Stomach (tissue), 9 donors: ENCODE measurements around the gene ATG14. TPM values are rescaled to one million over a fixed set of nuclear protein-coding genes. Genes with fewer than 3 reads are reported as not detected.
A peak's percentile ranks its signal among the peaks of the same experiment; 100 is the strongest.

ENCODE experiments used
- DNase-seq, 2 donors: peaks; one replicate each; pipeline versions ENCODE4 v3.0.0 to v3.0.0-alpha.2; 2013 to 2019
- H3K27ac ChIP-seq, 5 donors: fragments of 200-600 bp in 4 of 5; sonication (generic) in 4 of 5; one replicate each; pipeline ENCODE4 v1.5.1; 2013 to 2019; ENCODE audit warnings: mild to moderate bottlenecking in 1 of 5, moderate library complexity in 1 of 5
- H3K27me3 ChIP-seq, 3 donors: fragments of 200-600 bp; sonication (generic); one replicate each; pipeline ENCODE4 v1.5.1; 2017 to 2019; ENCODE audit warnings: mixed run types in 1 of 3
- H3K36me3 ChIP-seq, 4 donors: fragments of 200-600 bp; sonication (generic); 1 replicate in 3 of 4; 2 replicates in 1 of 4; pipeline ENCODE4 v1.5.1; 2016 to 2019
- H3K4me1 ChIP-seq, 4 donors: fragments of 200-600 bp; sonication (generic); one replicate each; pipeline ENCODE4 v1.5.1; 2016 to 2019
- H3K4me3 ChIP-seq, 4 donors: fragments of 200-600 bp; sonication (generic) in 3 of 4; one replicate each; pipeline ENCODE4 v1.5.1; 2016 to 2019; ENCODE audit warnings: mild to moderate bottlenecking in 1 of 4
- H3K9me3 ChIP-seq, 4 donors: fragments of 200-600 bp; sonication (generic); one replicate each; pipeline ENCODE4 v1.5.1; 2016 to 2019
- EP300 ChIP-seq: sonication (generic); formaldehyde crosslinking; IDR thresholded peaks from one replicate; pipeline ENCODE4 v1.6.1; 2017; ENCODE audit warnings: antibody characterized with exemption
- POLR2A ChIP-seq, 4 donors: fragments of 450-650 bp; IDR thresholded peaks; one replicate each; pipeline ENCODE4 v1.6.1; 2016; ENCODE audit warnings: antibody characterized with exemption in 4 of 4, control low read depth in 2 of 4, mild to moderate bottlenecking in 1 of 4, moderate library complexity in 1 of 4
- POLR2AphosphoS5 ChIP-seq, 3 donors: sonication (generic); formaldehyde crosslinking; IDR thresholded peaks; one replicate each; pipeline ENCODE4 v1.6.1; 2016; ENCODE audit warnings: antibody characterized with exemption in 3 of 3
- WGBS, 5 donors: extraction: QIAGEN DNeasy Blood & Tissue Kit in 3 of 5; methylation state at CpG; one replicate each; pipeline versions ENCODE4 v1.1.5 to v1.1.7; 2013 to 2018; 5-methylcytosine and 5-hydroxymethylcytosine counted together
- intact Hi-C: fragments of 100-400 bp; cut with DNase I; formaldehyde crosslinking; loops from one replicate; pipeline ENCODE4 v1.15.1; 2023; ENCODE audit warnings: low total_unique reads
- polyA plus RNA-seq, 3 donors: library from polyadenylated mRNA; stranded (reverse); fragments of 200-250 nt; gene quantifications; one replicate each; pipeline ENCODE4 v1.2.3, GENCODE V29; 2013
- total RNA-seq, 5 donors: library from RNA; depleted of rRNA; stranded (reverse); fragments of >200 nt; gene quantifications; one replicate each; pipeline versions ENCODE4 v1.1.0 to v1.2.3, GENCODE V29; 2014 to 2016
- TF ChIP-seq, protein P1 (sequence below), 7 experiments: fragments of 450-650 bp in 4 of 7; fragments of 200-600 bp in 3 of 7; sonication (generic) in 3 of 7; IDR thresholded peaks; one replicate each; pipeline ENCODE4 v1.5.1; 2016 to 2019; ENCODE audit warnings: antibody characterized with exemption in 7 of 7, control low read depth in 2 of 7, mild to moderate bottlenecking in 1 of 7
- donor health status: healthy with polysubstance abuse.
- donor health status: Bipolar disorder and iron deficiency.
- donor health status: healthy.

The ATG14 gene
- total and polyA plus RNA-seq, 8 donors, result 3.3 to 29.7 (median 5.8) TPM

GRCh38 chr14:55352201-55352600 lies 59.4 kb downstream of the ATG14 start:
- TF ChIP-seq POLR2A (IDR thresholded peaks at IDR 0.05) (no peak), EP300 (no peak), POLR2AphosphoS5 (IDR thresholded peaks at IDR 0.05) (no peak)
- TF ChIP-seq, protein P1, sequence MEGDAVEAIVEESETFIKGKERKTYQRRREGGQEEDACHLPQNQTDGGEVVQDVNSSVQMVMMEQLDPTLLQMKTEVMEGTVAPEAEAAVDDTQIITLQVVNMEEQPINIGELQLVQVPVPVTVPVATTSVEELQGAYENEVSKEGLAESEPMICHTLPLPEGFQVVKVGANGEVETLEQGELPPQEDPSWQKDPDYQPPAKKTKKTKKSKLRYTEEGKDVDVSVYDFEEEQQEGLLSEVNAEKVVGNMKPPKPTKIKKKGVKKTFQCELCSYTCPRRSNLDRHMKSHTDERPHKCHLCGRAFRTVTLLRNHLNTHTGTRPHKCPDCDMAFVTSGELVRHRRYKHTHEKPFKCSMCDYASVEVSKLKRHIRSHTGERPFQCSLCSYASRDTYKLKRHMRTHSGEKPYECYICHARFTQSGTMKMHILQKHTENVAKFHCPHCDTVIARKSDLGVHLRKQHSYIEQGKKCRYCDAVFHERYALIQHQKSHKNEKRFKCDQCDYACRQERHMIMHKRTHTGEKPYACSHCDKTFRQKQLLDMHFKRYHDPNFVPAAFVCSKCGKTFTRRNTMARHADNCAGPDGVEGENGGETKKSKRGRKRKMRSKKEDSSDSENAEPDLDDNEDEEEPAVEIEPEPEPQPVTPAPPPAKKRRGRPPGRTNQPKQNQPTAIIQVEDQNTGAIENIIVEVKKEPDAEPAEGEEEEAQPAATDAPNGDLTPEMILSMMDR (IDR thresholded peaks at IDR 0.05), result no peak
- H3K27ac ChIP-seq, result no peak overlapping the region
- peaks cover 9 to 32% (median 22%) of the 10 kb centered on the region in 4 donors for H3K4me1 ChIP-seq
- H3K9me3 ChIP-seq, result no peaks in the 10 kb centered on the region
- DNase-seq, result no peak
- no peaks in the 10 kb centered on the region for H3K27me3 ChIP-seq
- intact Hi-C loops, result loop anchor here (10.0 kb wide), 1 partner anchor 87 kb away; no protein-coding TSS in a partner anchor
- 87 to 95% (median 90%) methylated on average over 9 of the region's 9 CpGs for WGBS, 5 donors
- no peak overlapping the region for H3K4me3 ChIP-seq
- peaks cover 19 to 55% (median 48%) of the 10 kb centered on the region in 4 donors for H3K36me3 ChIP-seq

GRCh38 chr14:55351111-55351510 lies 60.5 kb downstream of the ATG14 start:
- Histone ChIP-seq H3K27ac (no peak overlapping the region), H3K4me1 (peaks cover 15 to 39% (median 24%) of the 10 kb centered on the region in 4 donors), H3K9me3 (no peaks in the 10 kb centered on the region), H3K27me3 (no peaks in the 10 kb centered on the region), H3K4me3 (no peak overlapping the region), H3K36me3 (peaks cover 19 to 53% (median 46%) of the 10 kb centered on the region in 4 donors)
- WGBS, 5 donors, result 91 to 92% (median 91%) methylated on average over 9 of the region's 9 CpGs
- DNase-seq, result no peak
- intact Hi-C loops, result loop anchor here (10.0 kb wide), 1 partner anchor 86 kb away; no protein-coding TSS in a partner anchor
- no peak for TF ChIP-seq POLR2AphosphoS5 (IDR thresholded peaks at IDR 0.05)
- TF ChIP-seq EP300, result no peak

DNA sequence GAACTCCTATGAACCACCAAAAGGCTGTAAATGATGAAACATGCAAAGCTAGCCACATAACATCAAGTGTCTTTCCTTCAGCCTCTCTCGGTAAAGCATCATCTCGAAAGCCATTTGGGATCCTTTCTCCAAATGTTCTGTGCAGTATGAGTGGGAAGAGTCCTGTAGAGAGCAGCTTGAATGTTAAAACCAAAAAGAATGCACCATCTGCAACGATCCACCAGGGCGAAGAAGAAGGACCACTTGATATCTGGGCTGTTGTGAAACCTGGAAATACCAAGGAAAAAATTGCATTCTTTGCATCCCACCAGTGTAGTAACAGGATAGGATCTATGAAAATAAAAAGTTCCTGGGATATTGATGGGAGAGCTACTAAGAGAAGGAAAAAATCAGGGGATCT lies 61.2 kb downstream of the ATG14 start:
- H3K4me1 ChIP-seq, result peaks cover 15 to 41% (median 30%) of the 10 kb centered on the region in 4 donors
- no peaks in the 10 kb centered on the region for H3K9me3 ChIP-seq
- H3K27ac ChIP-seq, result no peak overlapping the region
- intact Hi-C loops, result loop anchor here (10.0 kb wide), 1 partner anchor 86 kb away; no protein-coding TSS in a partner anchor
- no peaks in the 10 kb centered on the region for H3K27me3 ChIP-seq
- 93 to 98% (median 96%) methylated on average over 4 of the region's 4 CpGs for WGBS, 5 donors
- H3K36me3 ChIP-seq, result peaks cover 19 to 46% (median 40%) of the 10 kb centered on the region in 4 donors
- no peak overlapping the region for H3K4me3 ChIP-seq
- TF ChIP-seq EP300 (no peak), POLR2AphosphoS5 (IDR thresholded peaks at IDR 0.05) (no peak), POLR2A (IDR thresholded peaks at IDR 0.05) (no peak)
- TF ChIP-seq, protein P1 (IDR thresholded peaks at IDR 0.05), result no peak
- no peak for DNase-seq

- DNase-seq, result no peak
- 70 to 90% (median 85%) methylated on average over 11 to 12 of the region's 12 CpGs for WGBS, 5 donors
- H3K9me3 ChIP-seq, result no peaks in the 10 kb centered on the region
- H3K4me1 ChIP-seq, result peaks cover 15 to 47% (median 32%) of the 10 kb centered on the region in 4 donors
- intact Hi-C loops, result no loop called here
- TF ChIP-seq, protein P1 (IDR thresholded peaks at IDR 0.05), result no peak
- TF ChIP-seq POLR2A (IDR thresholded peaks at IDR 0.05) (no peak), EP300 (no peak), POLR2AphosphoS5 (IDR thresholded peaks at IDR 0.05) (no peak)
- no peaks in the 10 kb centered on the region for H3K27me3 ChIP-seq
- H3K4me3 ChIP-seq, result no peak overlapping the region
- no peak overlapping the region for H3K27ac ChIP-seq
- H3K36me3 ChIP-seq, result peaks cover 19 to 37% (median 32%) of the 10 kb centered on the region in 4 donors
Measured at GRCh38 chr14:55349565-55349964, 62.1 kb downstream of the ATG14 start.

GRCh38 chr14:55348766-55349453 lies 62.7 kb downstream of the ATG14 start:
- no peak for DNase-seq
- Histone ChIP-seq H3K27ac (peak overlapping the region in 1 of 5 donors; percentile 16), H3K4me3 (no peak overlapping the region), H3K4me1 (peaks cover 18 to 44% (median 30%) of the 10 kb centered on the region in 4 donors), H3K9me3 (no peaks in the 10 kb centered on the region), H3K27me3 (no peaks in the 10 kb centered on the region), H3K36me3 (peaks cover 19 to 33% (median 31%) of the 10 kb centered on the region in 4 donors)
- intact Hi-C loops, result no loop called here
- TF ChIP-seq, protein P1 (IDR thresholded peaks at IDR 0.05), result no peak
- TF ChIP-seq POLR2A (IDR thresholded peaks at IDR 0.05), result no peak
- no peak for TF ChIP-seq EP300
- no peak for TF ChIP-seq POLR2AphosphoS5 (IDR thresholded peaks at IDR 0.05)
- 28 to 48% (median 35%) methylated on average over 4 of the region's 4 CpGs for WGBS, 5 donors
